Effector memory CD8-positive, alpha-beta T cell (primary cell): ENCODE measurements around the gene EVC.
"Not testable (repeated sequence)": the region's sequence is repeated elsewhere in the genome, so short reads cannot be mapped to it uniquely, and the experiment has no call there.

Experiments
- ATAC-seq: fragments of 150-1000 bp; cut with Tn5 transposase; replicated peaks from 2 replicates; pipeline ENCODE4 v1.10.0; 2021; ENCODE audit warnings: mild to moderate bottlenecking, moderate library complexity
- DNase-seq, 3 experiments: peaks; one replicate each; pipeline ENCODE4 v3.0.0; 2021
- H3K27ac Mint-ChIP-seq, 2 donors: one replicate each; pipeline ENCODE4 v1.8.0; 2022; ENCODE audit warnings: mild to moderate bottlenecking in 2 of 2, mixed read lengths in 2 of 2, moderate library complexity in 2 of 2
- H3K27me3 Mint-ChIP-seq, 2 donors: one replicate each; pipeline ENCODE4 v1.8.0; 2022; ENCODE audit warnings: mixed read lengths in 2 of 2
- H3K36me3 Mint-ChIP-seq: one replicate; pipeline ENCODE4 v1.8.0; 2022; ENCODE audit warnings: mild to moderate bottlenecking, moderate library complexity, mixed read lengths; ENCODE audit not compliant: insufficient read depth
- H3K4me1 Mint-ChIP-seq, 2 donors: one replicate each; pipeline ENCODE4 v1.8.0; 2022; ENCODE audit warnings: low read depth in 2 of 2, mixed read lengths in 2 of 2
- H3K4me3 Mint-ChIP-seq, 2 donors: one replicate each; pipeline ENCODE4 v1.8.0; 2022; ENCODE audit warnings: mild to moderate bottlenecking in 2 of 2, mixed read lengths in 2 of 2, moderate library complexity in 2 of 2
- H3K9me3 Mint-ChIP-seq, 2 donors: one replicate each; pipeline ENCODE4 v1.8.0; 2022; ENCODE audit warnings: mixed read lengths in 2 of 2

The EVC gene

DNA sequence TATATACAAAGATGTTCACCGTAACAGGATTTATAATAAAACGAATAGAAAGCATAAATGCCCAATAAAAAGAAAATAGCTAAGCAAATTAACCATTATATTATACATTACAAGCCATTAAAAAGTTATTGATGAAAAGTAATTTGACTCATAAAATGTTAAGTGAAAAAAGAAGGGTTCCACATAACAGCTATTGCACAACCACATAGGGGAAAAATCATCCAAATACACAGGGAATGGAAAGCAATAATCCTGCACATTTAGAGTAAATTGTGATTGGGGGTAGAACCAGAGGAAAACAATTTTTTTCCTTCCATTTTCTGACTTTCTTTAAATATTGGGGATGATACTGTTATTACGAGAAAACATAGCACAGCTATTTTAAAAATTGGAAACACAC lies 143.9 kb downstream of the EVC start:
- no peak overlapping the region for H3K4me3 Mint-ChIP-seq
- ATAC-seq (no peak), DNase-seq (no peak)
- no peak overlapping the region for H3K27ac Mint-ChIP-seq
- no peaks in the 10 kb centered on the region for H3K36me3 Mint-ChIP-seq
- no peaks in the 10 kb centered on the region for H3K4me1 Mint-ChIP-seq
- peaks cover 18 to 31% of the 10 kb centered on the region in 2 donors for H3K27me3 Mint-ChIP-seq
- no peaks in the 10 kb centered on the region for H3K9me3 Mint-ChIP-seq

GRCh38 chr4:5856362-5856761 lies 145.4 kb downstream of the EVC start:
- not testable (repeated sequence) for H3K4me1 Mint-ChIP-seq, H3K9me3 Mint-ChIP-seq, H3K27ac Mint-ChIP-seq, DNase-seq, ATAC-seq, H3K4me3 Mint-ChIP-seq, H3K36me3 Mint-ChIP-seq
- peaks cover 3 to 17% of the 10 kb centered on the region in 2 donors for H3K27me3 Mint-ChIP-seq

- DNase-seq = no peak
- Mint-ChIP-seq H3K27me3 (peaks cover 4 to 11% of the 10 kb centered on the region in 2 donors), H3K36me3 (no peaks in the 10 kb centered on the region), H3K4me3 (no peak overlapping the region), H3K4me1 (no peaks in the 10 kb centered on the region), H3K27ac (no peak overlapping the region), H3K9me3 (no peaks in the 10 kb centered on the region)
- no peak for ATAC-seq
These were observed 146.2 kb downstream of the EVC start for GRCh38 chr4:5857199-5857598.

DNA sequence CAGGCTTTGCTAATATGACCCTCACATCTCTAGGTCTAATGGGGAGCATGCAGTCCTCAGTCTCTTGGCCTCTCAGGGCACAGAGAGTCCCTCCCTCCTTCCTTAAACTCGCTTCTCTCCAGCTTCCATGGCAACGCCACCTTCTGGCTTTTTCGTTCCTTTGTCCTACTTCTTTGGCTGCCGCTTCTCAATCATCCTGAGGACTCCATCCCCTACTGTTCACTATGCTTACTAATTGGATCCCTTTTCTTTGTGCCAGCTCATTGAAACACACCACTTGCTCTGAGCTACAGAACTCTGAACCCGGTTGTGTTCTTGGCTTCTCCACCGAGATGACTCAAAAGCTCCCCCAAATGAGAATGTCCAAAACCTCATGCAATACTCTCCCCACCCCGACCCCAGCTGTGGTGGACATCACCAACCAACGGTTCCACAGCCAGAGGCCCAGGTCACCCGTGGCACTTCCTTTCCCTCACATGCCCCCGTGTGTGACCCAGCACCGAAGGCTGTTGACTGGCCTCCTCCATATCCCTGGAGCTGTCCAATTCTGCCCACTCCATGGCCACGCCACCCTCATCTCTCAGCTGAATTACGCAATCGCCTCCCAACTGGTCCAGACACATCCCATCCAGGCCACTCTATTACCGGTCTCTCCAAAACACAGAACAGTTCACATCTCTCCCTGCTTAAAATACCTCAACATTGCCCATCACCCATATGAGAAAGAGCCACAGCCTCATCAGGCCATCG lies 147.2 kb downstream of the EVC start:
- no peaks in the 10 kb centered on the region for H3K4me1 Mint-ChIP-seq
- no peak overlapping the region for H3K27ac Mint-ChIP-seq
- DNase-seq (no peak), ATAC-seq (no peak)
- H3K27me3 Mint-ChIP-seq = peaks cover 6 to 7% of the 10 kb centered on the region in 2 donors
- H3K36me3 Mint-ChIP-seq = no peaks in the 10 kb centered on the region
- H3K9me3 Mint-ChIP-seq = no peaks in the 10 kb centered on the region
- H3K4me3 Mint-ChIP-seq = no peak overlapping the region

- Mint-ChIP-seq H3K4me1 (peaks cover 9 to 24% of the 10 kb centered on the region in 2 donors), H3K27me3 (peaks cover 11 to 29% of the 10 kb centered on the region in 2 donors), H3K9me3 (no peaks in the 10 kb centered on the region), H3K4me3 (no peak overlapping the region), H3K36me3 (no peaks in the 10 kb centered on the region), H3K27ac (no peak overlapping the region)
- ATAC-seq (no peak), DNase-seq (no peak)
These were observed 152.6 kb downstream of the EVC start for GRCh38 chr4:5863461-5864113.
